Measurements from ENCODE around the gene USP3.
"Not testable (repeated sequence)": the region's sequence is repeated elsewhere in the genome, so short reads cannot be mapped to it uniquely, and the experiment has no call there.

The USP3 gene

DNA sequence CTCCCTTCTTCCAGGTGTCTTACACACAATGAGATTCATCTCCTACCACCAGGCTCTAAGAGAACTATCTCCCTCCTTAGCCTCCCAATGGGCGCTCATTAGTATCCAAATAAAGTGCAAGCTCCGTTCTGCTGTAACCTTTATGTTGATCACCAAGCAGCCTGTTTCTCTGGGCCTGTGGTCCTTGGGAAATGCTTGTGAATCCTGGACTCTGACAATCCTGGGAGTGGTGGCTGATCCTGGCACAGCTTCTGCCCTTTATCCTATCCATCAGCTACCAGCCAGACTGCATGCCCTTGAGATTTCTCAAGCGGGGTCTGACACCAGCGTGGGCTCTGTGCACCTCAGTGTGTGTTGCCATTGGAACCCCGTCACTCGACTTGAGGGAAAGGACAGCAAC lies 26.1 kb upstream of the USP3 start:
- no peak for DNase-seq

- no peak for DNase-seq
Measured at GRCh38 chr15:63480441-63480821, 24.0 kb upstream of the USP3 start.

DNA sequence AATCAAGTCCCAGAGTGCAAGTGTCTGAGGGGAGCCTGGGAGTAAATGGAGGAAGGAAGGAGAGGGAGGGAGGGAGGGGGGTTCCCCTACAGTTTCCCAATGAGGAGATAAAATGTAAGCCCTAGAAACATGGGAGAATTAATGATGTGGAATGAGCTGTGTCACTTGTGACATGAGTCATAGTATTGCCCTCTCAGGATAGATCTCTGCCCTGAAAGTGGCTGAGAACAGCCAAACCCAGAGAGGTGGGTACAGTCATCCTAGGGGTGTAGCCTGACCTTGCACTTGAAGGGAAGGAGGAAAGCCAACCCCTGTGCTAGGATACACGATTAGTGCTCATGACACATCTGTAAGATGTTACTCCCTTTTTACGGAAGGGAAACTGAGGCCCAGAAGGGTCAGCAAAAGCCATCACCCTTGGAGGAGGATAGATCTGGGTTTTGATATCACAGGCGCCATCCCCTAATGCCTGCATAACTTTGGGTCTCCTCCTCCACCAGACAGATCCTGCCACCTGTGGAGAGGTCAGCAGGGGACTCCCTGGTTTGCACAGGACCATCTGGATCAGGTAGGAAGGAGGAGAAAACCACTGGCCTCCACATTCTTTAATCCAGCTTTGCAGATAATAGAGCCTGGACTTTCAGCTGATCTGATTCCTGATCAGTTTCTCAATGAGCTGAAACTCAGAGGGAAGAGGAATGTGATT lies 23.1 kb upstream of the USP3 start:
- DNase-seq = peak; percentile 59

- no peak for DNase-seq
Measured at GRCh38 chr15:63482874-63483323, 21.5 kb upstream of the USP3 start.

DNA sequence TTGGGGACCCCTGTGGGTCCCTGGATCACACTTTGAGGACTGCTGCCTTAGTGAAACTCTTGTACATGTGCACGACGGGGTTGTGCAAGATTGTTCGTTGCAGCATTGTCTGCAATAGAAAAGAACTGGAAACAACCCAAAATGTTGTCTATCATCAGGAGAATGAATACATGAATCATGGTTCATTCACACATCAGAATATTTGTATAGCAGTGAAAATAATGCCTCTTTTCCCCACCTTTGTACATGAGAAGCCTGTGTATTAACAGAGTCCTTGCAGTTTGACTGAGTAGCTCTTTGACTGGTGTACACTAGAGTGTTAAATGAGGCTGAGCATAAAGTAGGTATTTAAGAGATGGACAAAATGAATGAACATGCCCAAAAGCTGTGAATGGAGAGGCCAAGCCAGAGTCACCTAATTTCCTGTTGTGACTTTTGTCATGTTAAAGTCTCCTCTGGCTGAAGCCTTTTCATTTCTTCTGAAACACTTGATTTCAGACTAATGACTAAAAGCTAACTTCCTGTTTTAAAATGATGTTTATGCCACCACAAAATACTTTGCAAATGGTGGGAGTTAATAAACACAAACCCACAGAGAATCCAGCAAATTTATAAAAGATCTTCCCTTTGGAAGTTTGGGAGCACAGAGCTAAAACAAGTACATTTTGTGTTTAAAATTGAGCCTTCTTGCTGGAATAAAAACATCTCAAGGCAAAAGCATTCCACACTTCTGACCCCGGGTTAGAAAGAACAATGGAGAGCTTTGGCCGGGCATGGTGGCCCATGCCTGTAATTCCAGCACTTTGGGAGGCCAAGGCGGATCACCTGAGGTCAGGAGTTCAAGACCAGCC lies 20.6 kb upstream of the USP3 start:
- no peak for DNase-seq

DNA sequence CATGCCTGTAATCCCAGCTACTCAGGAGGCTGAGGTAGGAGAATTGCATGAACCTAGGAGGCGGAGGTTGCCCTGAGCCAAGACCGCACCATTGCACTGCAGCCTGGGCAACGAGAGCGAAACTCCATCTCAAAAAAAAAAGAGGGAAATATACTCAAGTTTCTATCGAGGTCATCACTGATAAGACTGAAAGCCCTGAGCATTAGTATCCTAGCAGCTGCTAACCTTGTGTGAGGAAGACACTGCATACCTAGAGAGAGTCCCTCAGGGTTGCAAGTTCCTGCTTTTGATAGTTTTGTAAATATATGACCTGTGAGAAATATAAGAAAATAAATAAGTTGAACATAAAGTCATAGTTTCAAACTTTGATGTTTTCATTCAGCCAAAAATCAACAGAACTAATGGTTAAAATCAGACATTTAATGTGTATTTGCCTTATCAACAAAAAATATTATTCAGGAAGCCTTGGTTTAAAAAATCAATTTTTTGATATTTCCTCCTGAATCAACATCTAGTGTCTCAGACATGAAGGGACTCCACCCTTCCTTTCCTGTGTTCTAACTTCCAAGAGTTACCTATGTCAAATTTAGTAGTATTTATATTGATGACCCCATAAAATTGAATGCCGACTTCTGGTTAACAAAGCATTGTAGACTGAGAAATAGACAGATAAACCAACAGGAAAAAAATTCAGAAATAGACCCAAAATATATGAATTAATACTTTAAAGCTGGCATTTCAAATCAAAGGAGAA lies 19.8 kb upstream of the USP3 start:
- DNase-seq = no peak

DNA sequence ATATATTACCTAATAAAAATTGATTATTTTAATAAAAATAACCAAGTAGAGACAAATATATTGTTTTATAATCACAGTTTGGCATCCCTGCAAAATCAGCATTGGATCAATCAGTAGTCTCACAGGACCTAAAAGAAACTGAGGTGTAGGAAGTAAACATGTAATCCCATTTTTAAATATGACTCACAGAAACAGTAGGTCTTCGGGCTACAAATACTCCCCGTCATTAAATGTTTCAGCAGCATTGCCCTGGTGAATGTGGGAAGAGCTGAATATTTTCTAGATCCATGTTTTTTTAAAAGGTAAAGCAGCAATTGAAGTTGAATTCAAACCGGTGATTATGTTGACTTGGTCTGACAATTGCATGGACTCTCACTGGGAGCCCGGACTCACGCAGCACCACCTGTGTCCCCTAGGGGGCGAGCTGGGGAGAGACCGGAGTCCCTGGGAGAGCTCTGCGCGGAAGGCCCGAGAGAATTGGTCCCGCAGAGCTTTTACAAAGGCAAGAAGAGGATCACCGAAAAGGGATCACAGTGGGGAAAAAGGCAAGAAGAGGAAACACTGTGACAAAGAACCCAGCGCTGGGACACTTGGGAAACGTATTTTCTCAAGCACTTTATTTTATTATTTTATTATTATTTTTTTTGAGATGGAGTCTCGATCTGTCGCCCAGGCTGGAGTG lies 17.2 kb upstream of the USP3 start:
- DNase-seq = peak; percentile 92

- DNase-seq = not testable (repeated sequence)
Measured at GRCh38 chr15:63487758-63488397, 16.5 kb upstream of the USP3 start.

GRCh38 chr15:63488398-63488960 lies 15.9 kb upstream of the USP3 start:
- DNase-seq = no peak

GRCh38 chr15:63489352-63489751 lies 15.0 kb upstream of the USP3 start:
- no peak for DNase-seq

GRCh38 chr15:63490345-63491034 lies 13.9 kb upstream of the USP3 start:
- no peak for DNase-seq

DNA sequence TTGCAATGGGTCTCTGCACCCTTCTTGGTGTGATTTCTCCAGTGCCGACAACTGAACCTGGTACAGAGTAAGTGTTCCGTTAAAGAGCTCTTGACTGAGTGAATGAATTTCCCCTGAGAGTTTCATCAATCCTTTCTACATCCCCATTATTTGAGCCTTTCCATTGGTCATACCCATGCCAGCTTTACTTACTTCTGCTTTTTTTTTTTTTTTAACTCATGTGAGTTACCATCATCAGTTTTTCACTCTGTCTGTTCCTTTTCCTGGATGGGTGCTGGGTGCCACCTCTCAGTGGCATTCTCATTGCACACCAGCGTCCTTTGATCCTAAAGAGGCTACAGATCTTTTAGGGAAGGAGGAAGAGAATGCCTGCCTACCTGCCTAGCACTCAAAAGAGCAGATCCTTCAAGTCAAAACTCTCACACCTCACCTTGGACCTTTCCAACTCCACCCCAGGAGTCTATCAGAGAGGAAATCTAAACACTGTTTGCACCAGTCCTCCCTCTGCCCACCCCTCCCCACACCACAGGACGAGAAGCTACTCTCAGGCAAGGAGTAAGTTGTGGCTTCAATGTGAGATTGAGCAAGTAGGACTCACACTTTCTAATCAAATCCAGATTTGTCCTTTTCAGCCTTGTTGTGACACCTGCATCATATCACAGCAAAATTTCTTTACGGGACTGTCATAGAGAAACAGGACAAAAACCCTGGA lies 13.1 kb upstream of the USP3 start:
- DNase-seq = no peak

- no peak for DNase-seq
Measured at GRCh38 chr15:63491979-63492378, 12.4 kb upstream of the USP3 start.

- no peak for DNase-seq
Measured at GRCh38 chr15:63492541-63493077, 11.8 kb upstream of the USP3 start.

- DNase-seq = no peak
Measured at GRCh38 chr15:63493436-63493835, 11.0 kb upstream of the USP3 start.

- DNase-seq = peak; percentile 44
Measured at GRCh38 chr15:63494408-63494807, 10.0 kb upstream of the USP3 start.

- DNase-seq = no peak
Measured at GRCh38 chr15:63495343-63495742, 9.1 kb upstream of the USP3 start.

GRCh38 chr15:63495780-63496488 lies 8.5 kb upstream of the USP3 start:
- no peak for DNase-seq

DNA sequence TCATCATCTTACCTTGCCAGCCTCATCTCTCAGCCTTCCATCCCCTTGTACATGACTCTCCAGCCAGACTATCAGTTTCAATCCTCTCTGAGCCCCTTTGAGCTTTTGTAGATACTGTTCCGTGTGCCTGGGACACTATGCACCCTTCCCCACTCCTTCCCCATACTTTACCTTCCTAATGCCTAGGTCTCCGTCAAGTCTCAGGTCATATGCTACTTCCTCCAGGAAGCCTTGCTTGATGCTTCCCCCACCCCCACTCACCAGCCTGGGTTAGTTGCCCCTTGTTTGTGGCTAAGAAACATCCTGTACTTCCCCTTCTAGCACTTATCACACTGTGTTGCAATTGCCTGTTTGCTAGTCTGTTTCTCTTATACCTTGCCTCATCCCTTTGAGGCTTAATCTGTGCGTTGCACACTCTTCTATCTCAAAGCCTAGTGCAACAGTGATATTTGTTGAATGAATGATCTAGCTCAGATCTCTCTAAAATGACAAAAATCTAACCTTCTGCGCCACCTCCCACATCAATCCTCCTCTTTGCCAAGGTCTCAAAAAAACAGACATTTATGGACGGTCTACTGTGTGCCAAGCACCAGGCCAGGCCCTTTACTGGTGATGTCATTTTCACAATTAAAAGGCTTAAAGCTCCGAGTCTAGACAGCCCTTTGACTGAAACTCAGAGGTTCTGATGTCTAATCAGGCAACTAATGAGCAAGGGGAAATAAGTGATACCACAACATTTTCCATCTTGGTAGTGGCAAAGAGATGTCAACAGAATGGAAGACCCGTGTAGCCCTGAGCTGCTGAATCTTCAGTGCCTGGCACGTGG lies 6.5 kb upstream of the USP3 start:
- DNase-seq = peak; percentile 49

Data from stimulated activated CD4-positive, alpha-beta T cell treated with anti-CD3 and anti-CD28 coated beads, Interleukin-15, amount 100 ng/mL, for 24 hours (primary cell).